Stimulated activated CD8-positive, alpha-beta memory T cell treated with anti-CD3 and anti-CD28 coated beads, Interleukin-4, amount 100 ng/mL, for 4 hours (primary cell): ENCODE data around the gene PARP8.
"Not testable (repeated sequence)": the region's sequence is repeated elsewhere in the genome, so short reads cannot be mapped to it uniquely, and the experiment has no call there.

Experiments
- DNase-seq, 2 donors: peaks; one replicate each; pipeline ENCODE4 v3.0.0-alpha.2; 2020; ENCODE audit warnings: low read depth in 2 of 2, low spot score in 1 of 2

PARP8 gene

DNA sequence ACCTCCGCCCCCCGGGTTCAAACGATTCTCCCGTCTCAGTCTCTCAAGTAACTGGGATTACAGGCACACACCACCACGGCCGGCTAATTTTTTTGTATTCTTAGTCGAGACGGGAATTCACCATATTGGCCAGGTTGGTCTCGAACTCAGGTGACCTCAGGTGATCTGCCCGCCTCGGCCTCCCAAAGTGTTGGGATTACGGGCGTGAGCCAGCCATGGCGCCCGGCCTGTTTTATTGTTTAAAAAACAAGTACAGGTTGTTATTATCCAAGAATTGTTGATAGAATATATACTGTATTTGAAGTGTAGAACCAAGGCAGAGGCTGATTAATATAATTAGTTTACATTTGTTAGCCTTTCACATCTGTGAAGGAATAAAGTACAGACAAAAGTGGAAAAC lies 8.9 kb downstream of the PARP8 start:
- DNase-seq, result no peak

DNA sequence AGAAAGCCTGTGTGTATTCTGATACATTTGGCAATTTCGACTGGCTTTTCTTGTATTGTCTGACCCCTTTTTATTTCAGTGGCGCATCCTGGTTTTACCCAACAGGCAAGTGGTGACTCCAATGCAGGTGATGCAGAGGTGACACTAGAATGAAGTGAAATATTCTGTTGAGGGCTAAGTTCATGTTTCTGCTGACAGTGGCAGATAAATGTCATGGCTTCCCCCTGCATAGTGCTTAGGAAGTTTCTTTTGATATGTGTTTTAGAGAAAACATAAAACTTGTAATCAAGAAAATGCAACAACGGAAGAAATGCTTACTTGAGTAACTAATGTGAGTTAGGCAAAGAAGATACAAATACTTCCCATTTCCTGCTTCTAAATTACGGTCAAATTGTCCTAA lies 13.1 kb downstream of the PARP8 start:
- not testable (repeated sequence) for DNase-seq

DNA sequence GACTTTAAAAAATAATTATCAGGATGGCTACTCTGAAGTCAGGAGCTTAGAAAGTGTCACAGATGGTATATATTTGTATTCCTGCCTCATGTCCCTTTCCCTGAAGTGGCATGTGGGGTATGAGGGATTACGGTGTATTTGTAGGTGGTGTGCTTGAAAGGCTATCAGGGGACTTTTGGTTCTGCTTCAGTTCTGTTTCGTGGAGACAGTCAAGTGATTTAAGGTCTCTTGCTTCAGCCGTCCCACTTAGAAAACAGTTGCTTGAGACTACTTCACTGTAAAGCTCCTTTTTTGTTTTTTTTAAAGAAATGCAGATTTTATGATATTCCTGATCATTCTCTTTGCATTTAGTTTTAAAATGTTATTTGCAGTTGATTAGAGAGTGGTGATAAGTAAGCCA lies 18.3 kb downstream of the PARP8 start:
- DNase-seq, result no peak

DNA sequence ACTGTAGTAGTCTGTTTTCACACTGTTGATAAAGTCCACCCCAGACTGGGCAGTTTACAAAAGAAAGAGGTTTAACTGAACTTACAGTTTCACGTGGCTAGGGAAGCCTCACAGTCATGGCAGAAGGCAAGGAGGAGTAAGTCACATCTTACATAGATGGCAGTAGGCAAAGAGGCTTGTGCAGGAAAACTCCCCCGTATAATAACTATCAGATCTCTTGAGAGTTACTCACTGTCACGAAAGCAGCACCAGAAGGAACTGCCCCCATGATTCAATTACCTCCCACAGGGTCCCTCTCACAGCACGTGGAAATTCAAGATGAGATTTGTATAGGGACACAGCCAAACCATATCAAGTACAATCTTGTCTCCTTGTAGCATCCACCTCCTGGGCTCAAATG lies 21.1 kb downstream of the PARP8 start:
- DNase-seq, result no peak

DNA sequence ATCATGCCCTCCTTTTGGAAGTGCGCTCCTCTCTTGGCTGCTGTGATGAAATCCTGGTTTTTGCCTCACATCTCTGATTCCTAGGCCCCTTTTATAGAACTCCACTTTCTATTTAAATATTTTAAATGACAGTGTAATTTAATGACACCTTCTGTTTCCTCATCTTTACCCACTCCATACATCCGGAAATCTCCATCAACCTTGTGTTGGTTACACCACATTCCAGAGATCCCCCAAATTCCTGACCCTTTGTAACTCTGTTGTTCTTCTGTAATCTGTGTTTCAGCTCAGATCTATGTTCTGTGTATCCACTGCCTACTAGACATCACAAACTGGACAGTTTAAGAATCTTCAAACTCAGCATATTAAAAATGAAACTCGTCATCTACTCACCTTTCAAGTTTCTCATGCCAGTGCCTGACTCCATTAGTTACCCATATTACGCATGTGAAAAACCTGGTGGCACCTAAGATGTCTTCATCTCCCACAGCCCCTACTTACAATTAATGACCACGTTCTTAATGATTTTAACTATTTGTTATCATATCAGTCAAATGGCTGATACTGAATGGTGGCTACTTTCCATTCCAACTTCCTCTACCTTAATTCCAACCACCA lies 25.1 kb downstream of the PARP8 start:
- DNase-seq, result no peak

GRCh38 chr5:50694027-50694590 lies 27.7 kb downstream of the PARP8 start:
- no peak for DNase-seq

DNA sequence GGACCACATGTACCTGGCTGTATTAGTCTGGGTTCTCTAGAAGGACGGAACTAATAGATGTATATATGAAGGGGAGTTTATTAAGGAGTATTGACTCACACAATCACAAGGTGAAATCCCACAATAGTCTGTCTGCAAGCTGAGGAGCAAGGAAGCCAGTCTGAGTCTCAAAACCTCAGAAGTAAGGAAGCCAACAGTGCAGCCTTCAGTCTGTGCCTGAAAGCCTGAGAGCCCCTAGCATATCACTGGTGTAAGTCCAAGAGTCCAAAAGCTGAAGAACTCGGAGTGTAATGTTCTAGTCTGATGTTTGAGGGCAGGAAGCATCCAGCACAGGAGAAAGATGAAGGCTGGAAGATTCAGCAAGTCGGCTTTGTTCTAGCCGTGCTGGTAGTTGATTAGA lies 28.2 kb downstream of the PARP8 start:
- not testable (repeated sequence) for DNase-seq

DNA sequence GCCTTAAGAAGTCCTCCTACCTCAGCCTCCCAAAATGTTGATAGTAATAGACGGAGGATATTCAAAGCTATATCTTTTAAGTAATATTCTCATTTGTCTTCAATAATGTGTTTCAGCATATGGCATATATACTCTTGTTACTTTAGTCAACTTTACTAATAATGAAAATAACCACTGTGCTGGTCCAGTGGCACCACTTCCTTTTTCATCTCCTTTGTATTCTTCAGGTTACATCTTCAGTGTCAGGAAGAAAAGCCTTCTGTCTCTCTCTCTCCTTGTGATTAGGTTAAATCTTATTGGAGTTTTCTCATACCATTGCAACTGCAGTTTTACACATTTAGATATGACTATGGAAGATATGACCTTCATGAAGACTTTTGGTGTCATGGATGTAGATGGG lies 31.3 kb downstream of the PARP8 start:
- no peak for DNase-seq

GRCh38 chr5:50699737-50700136 lies 33.3 kb downstream of the PARP8 start:
- DNase-seq, result no peak

DNA sequence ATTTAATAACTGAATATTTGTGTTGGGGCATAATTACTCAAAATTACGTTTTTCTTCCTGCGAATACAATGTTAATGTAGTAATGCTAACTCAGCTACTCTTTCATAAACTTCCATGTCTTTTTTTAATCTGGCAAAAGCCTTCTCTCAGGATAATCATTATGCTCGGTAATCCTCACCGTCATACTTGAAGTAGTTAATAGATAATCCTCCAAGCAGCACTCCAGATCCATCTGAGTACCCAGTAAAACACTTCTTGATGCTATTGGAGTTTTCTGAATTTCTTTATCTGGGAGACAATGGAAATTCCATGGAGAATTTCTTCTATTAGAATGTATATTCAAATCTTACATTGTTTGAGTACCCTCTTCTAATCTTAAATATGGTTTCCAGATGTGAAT lies 34.3 kb downstream of the PARP8 start:
- DNase-seq, result no peak

- no peak for DNase-seq
Measured at GRCh38 chr5:50702615-50703366, 36.4 kb downstream of the PARP8 start.

GRCh38 chr5:50703367-50703666 lies 36.9 kb downstream of the PARP8 start:
- no peak for DNase-seq

DNA sequence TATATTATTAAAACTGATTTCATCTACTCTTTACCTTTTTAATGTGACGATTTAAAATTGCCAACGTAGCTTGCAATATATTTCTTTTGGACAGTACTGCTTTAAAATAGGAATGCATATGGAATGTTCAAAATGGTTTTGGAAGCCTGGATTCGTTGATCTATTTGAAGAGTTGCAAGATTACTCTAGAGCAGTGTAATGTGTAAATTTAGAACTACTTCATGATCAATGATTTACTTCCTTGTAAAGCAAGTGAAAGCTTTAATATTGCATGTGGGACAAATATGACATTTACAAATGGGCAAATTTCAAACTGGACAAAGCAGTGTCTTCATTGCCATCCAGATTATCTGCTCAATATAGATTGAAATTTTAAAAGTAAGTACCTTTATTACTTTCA lies 38.3 kb downstream of the PARP8 start:
- no peak for DNase-seq

- no peak for DNase-seq
Measured at GRCh38 chr5:50709471-50709870, 43.0 kb downstream of the PARP8 start.

GRCh38 chr5:50710838-50711237 lies 44.4 kb downstream of the PARP8 start:
- DNase-seq, result no peak

DNA sequence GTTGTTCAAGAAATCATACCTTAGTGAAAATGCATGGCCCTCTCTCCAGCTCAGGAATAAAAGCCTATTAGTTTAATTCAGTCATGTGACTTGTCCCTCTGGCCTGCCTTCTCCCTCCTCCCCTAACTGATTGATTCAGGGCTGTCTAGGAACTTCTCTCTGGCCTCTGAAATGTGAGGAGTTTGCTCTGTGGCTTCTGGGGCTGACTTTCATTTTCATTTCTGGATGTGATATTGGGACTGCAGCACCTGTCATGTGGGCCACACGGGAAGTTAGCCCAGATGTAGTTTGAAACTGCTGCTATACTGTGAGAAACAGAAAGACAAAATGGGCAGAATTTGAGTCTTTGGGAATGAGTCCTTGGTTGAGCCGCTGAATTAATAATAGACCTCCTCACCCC lies 44.8 kb downstream of the PARP8 start:
- DNase-seq, result peak in 1 of 2 donors; percentile 31

DNA sequence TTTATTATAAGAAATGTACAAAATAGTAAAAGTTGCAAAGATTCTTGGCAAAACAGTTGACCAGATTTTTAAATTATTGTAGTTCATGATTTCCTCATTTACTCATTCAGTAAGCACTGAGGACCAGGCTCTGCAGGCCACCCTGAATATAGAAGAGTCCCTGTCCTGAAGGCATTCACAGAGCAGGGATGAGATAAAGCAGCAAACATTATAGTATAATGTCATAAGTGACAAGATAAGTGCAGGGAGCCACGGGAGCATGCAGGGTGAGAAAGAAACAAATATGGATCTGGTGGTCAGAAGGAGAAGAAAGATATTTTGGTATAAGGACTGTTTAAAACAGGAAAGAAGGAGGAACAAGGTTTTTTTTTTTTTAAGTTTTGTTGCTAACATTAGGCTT lies 46.0 kb downstream of the PARP8 start:
- DNase-seq, result no peak

GRCh38 chr5:50715001-50715400 lies 48.6 kb downstream of the PARP8 start:
- no peak for DNase-seq

DNA sequence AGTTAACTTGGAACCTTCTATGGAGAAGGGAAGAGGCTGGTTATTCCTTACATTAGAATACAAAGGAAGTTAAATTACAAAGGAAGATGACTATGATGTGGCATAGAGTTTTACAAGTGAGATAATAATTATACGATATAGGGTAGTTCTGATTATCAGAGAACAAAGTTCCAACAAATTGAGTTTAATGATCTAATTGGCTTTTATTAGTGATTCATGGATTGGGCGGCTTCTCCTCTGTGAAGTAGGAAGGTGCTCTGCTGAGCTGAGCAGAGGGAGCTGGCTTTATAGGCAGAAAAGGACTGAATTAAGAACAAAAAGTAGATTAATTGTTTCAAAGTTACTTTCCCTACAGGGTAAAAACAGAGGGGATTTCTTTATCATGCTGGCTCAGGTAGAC lies 49.7 kb downstream of the PARP8 start:
- no peak for DNase-seq

DNA sequence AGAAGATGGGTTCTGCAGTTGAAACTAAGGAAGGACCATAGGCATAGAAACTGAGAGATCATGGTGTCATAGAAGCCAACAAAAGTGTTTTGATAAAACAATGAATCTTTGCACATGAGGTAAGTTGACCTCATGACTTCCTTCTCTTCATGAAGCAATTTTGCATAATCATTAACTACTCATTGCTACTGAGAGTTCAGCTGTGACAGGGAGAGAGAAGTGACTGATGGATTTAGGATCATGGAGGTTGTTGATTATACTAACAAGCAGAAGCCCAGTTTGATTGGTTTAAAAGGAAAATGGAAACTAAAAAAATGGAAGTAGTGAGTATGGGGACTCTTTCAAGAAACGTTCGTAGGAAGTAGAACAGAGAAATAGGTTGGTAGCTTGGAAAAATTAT lies 51.2 kb downstream of the PARP8 start:
- no peak for DNase-seq

DNA sequence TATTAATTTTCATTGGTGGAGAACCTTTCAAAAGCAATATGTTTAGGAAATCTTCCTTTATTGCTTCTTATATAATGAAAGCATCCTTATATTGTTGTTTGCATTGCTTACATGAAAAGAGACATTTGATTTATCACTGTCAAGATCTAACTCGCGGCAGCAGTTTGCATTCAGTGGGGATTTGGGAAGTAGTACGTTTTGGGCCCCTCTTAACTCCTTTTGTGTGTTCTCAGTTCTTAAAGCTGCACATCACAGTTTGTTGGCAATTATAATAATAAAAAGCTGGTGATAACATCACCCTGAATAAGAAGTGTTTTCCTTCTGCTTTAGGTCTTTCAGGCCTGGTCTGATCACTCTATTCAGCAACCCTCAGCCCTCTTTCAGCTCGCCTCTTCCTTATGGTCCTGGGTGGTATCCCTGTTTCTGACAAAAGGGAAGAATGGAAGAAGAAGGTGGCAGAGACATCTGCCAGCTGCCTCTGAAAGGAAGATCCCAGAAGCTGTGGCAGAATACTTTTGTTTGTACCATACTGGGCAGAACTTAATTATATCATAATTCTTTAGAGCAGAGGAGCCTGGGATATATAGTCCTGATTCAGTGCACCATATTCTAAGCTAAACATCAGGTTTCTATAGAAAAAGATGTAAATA lies 53.7 kb downstream of the PARP8 start:
- DNase-seq, result no peak

DNA sequence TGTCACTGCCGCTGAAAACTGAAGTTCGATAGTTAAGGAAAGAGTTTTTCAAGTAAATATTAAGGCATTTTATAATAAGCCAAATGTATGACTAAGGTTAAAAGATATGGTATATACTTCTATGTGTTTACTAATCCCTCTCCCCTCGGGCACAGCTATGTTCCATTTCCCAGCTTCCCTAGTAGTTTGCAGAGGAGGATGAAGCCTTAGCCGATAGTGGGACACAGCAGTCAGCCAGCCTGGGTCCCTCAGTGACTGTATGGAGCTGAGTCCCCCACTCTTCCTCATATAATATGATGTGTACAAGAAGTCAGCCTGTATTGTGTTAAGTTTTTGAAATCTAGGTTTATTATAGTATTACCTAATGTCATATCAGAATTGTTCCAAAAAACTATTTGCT lies 55.8 kb downstream of the PARP8 start:
- no peak for DNase-seq
